Measurements from ENCODE around the gene APPL2. TPM values are rescaled to one million over a fixed set of nuclear protein-coding genes. Genes with fewer than 3 reads are reported as not detected.

The APPL2 gene
- total and polyA plus RNA-seq, 8 donors, result 15.9 to 407 (median 56.0) TPM

GRCh38 chr12:105280966-105281693, 45.2 kb upstream of the APPL2 start:
- Histone ChIP-seq H3K27ac (peak overlapping the region; percentile 62 to 74 (median 70)), H3K4me1 (peaks cover 15 to 46% (median 28%) of the 10 kb centered on the region in 4 donors), H3K36me3 (no peaks in the 10 kb centered on the region), H3K9me3 (no peaks in the 10 kb centered on the region), H3K4me3 (no peak overlapping the region), H3K27me3 (no peaks in the 10 kb centered on the region)
- DNase-seq, result peak; percentile 71 to 74
- intact Hi-C loops (cut with DNase I; ENCODE audit: low total_unique reads), result no loop called here
- TF ChIP-seq POLR2AphosphoS5 (IDR thresholded peaks at IDR 0.05), result peak in 1 of 3 donors; percentile 37
- TF ChIP-seq CTCF (IDR thresholded peaks at IDR 0.05), result no peak
- WGBS, 5 donors, result 33 to 51% (median 41%) methylated on average over 6 of the region's 6 CpGs

GRCh38 chr12:105279460-105280056, 43.6 kb upstream of the APPL2 start:
- intact Hi-C loops (cut with DNase I; ENCODE audit: low total_unique reads), result no loop called here
- 70 to 79% (median 75%) methylated on average over 6 of the region's 6 CpGs for WGBS, 5 donors
- TF ChIP-seq POLR2AphosphoS5 (IDR thresholded peaks at IDR 0.05), result no peak
- TF ChIP-seq CTCF (IDR thresholded peaks at IDR 0.05), result peak in 4 of 7 experiments; percentile 15 to 47 (median 31)

GRCh38 chr12:105278043-105278697, 42.2 kb upstream of the APPL2 start:
- 38 to 64% (median 41%) methylated on average over 4 of the region's 4 CpGs for WGBS, 5 donors
- peaks cover 15 to 46% (median 28%) of the 10 kb centered on the region in 4 donors for H3K4me1 ChIP-seq
- no peaks in the 10 kb centered on the region for H3K27me3 ChIP-seq
- intact Hi-C loops (cut with DNase I; ENCODE audit: low total_unique reads), result no loop called here
- H3K27ac ChIP-seq, result peak overlapping the region in 4 of 5 donors; percentile 13 to 39 (median 28)
- peak; percentile 27 to 31 for DNase-seq
- no peaks in the 10 kb centered on the region for H3K36me3 ChIP-seq
- no peaks in the 10 kb centered on the region for H3K9me3 ChIP-seq
- no peak for TF ChIP-seq EP300 (IDR thresholded peaks at IDR 0.05)
- peak in 1 of 7 experiments; percentile 20 for TF ChIP-seq CTCF (IDR thresholded peaks at IDR 0.05)
- H3K4me3 ChIP-seq, result no peak overlapping the region

More at GRCh38 chr12:105279460-105280056, 43.6 kb upstream of the APPL2 start:
- peak; percentile 33 to 56 for DNase-seq
- Histone ChIP-seq H3K9me3 (no peaks in the 10 kb centered on the region), H3K27me3 (no peaks in the 10 kb centered on the region), H3K4me3 (no peak overlapping the region), H3K36me3 (no peaks in the 10 kb centered on the region), H3K4me1 (peaks cover 15 to 46% (median 28%) of the 10 kb centered on the region in 4 donors), H3K27ac (peak overlapping the region in 4 of 5 donors; percentile 18 to 68 (median 42))

GRCh38 chr12:105275997-105276733, 40.2 kb upstream of the APPL2 start:
- Histone ChIP-seq H3K36me3 (no peaks in the 10 kb centered on the region), H3K9me3 (no peaks in the 10 kb centered on the region), H3K27me3 (no peaks in the 10 kb centered on the region), H3K4me3 (no peak overlapping the region), H3K27ac (peak overlapping the region in 1 of 5 donors; percentile 24), H3K4me1 (peaks cover 15 to 35% (median 27%) of the 10 kb centered on the region in 4 donors)
- WGBS, 5 donors, result 83 to 93% (median 91%) methylated on average over 3 of the region's 3 CpGs
- intact Hi-C loops (cut with DNase I; ENCODE audit: low total_unique reads), result no loop called here
- no peak for TF ChIP-seq CTCF (IDR thresholded peaks at IDR 0.05)
- TF ChIP-seq POLR2A (IDR thresholded peaks at IDR 0.05), result no peak
- TF ChIP-seq EP300 (IDR thresholded peaks at IDR 0.05), result no peak
- TF ChIP-seq POLR2AphosphoS5 (IDR thresholded peaks at IDR 0.05), result no peak
- no peak for DNase-seq

Measured in stomach (tissue), 9 donors.